ENCODE data around the gene TSNAXIP1.
A peak's percentile ranks its signal among the peaks of the same experiment; 100 is the strongest.

Gene TSNAXIP1

GRCh38 chr16:67820608-67821259, 14.0 kb downstream of the TSNAXIP1 start:
- H3K4me1 ChIP-seq: no peaks in the 10 kb centered on the region
- H3K36me3 ChIP-seq: no peaks in the 10 kb centered on the region
- no peak for DNase-seq
- no peaks in the 10 kb centered on the region for H3K27me3 ChIP-seq
- no peaks in the 10 kb centered on the region for H3K9me3 ChIP-seq
- H3K4me3 ChIP-seq (ENCODE audit: low read depth, low read length): no peak overlapping the region
- no peak for TF ChIP-seq CTCF (IDR thresholded peaks at IDR 0.05; ENCODE audit: low read depth, low read length)

- DNase-seq: no peak
- no peaks in the 10 kb centered on the region for H3K4me1 ChIP-seq
- no peaks in the 10 kb centered on the region for H3K9me3 ChIP-seq
Observed at GRCh38 chr16:67822511-67822910, 15.8 kb downstream of the TSNAXIP1 start.

GRCh38 chr16:67825119-67825518, 18.4 kb downstream of the TSNAXIP1 start:
- no peaks in the 10 kb centered on the region for H3K9me3 ChIP-seq
- H3K4me3 ChIP-seq (ENCODE audit: low read depth, low read length): no peak overlapping the region
- H3K4me1 ChIP-seq: no peaks in the 10 kb centered on the region
- TF ChIP-seq CTCF (IDR thresholded peaks at IDR 0.05; ENCODE audit: low read depth, low read length): no peak
- H3K27me3 ChIP-seq: no peaks in the 10 kb centered on the region
- no peak for DNase-seq
- peaks cover 9% of the 10 kb centered on the region for H3K36me3 ChIP-seq

More at GRCh38 chr16:67822511-67822910, 15.8 kb downstream of the TSNAXIP1 start:
- Histone ChIP-seq H3K36me3 (no peaks in the 10 kb centered on the region), H3K27me3 (no peaks in the 10 kb centered on the region), H3K4me3 (ENCODE audit: low read depth, low read length) (no peak overlapping the region)
- no peak for TF ChIP-seq CTCF (IDR thresholded peaks at IDR 0.05; ENCODE audit: low read depth, low read length)

- no peaks in the 10 kb centered on the region for H3K9me3 ChIP-seq
- DNase-seq: no peak
- H3K4me1 ChIP-seq: no peaks in the 10 kb centered on the region
- peaks cover 15% of the 10 kb centered on the region for H3K36me3 ChIP-seq
- no peaks in the 10 kb centered on the region for H3K27me3 ChIP-seq
- H3K4me3 ChIP-seq (ENCODE audit: low read depth, low read length): no peak overlapping the region
- no peak for TF ChIP-seq CTCF (IDR thresholded peaks at IDR 0.05; ENCODE audit: low read depth, low read length)
Observed at GRCh38 chr16:67825906-67826305, 19.2 kb downstream of the TSNAXIP1 start.

- no peaks in the 10 kb centered on the region for H3K4me1 ChIP-seq
- peaks cover 26% of the 10 kb centered on the region for H3K36me3 ChIP-seq
- no peak overlapping the region for H3K4me3 ChIP-seq (ENCODE audit: low read depth, low read length)
- H3K27me3 ChIP-seq: no peaks in the 10 kb centered on the region
- DNase-seq: no peak
- no peak for TF ChIP-seq CTCF (IDR thresholded peaks at IDR 0.05; ENCODE audit: low read depth, low read length)
- no peaks in the 10 kb centered on the region for H3K9me3 ChIP-seq
Observed at GRCh38 chr16:67828651-67829050, 22.0 kb downstream of the TSNAXIP1 start.

GRCh38 chr16:67833030-67833414, 26.3 kb downstream of the TSNAXIP1 start:
- H3K4me3 ChIP-seq (ENCODE audit: low read depth, low read length): peak overlapping the region; percentile 88
- H3K9me3 ChIP-seq: no peaks in the 10 kb centered on the region
- DNase-seq: no peak
- H3K4me1 ChIP-seq: no peaks in the 10 kb centered on the region
- TF ChIP-seq CTCF (IDR thresholded peaks at IDR 0.05; ENCODE audit: low read depth, low read length): no peak
- H3K36me3 ChIP-seq: peaks cover 26% of the 10 kb centered on the region
- no peaks in the 10 kb centered on the region for H3K27me3 ChIP-seq
